Brain microvascular endothelial cell (primary cell): ENCODE data around the gene TNXB.
A peak's percentile ranks its signal among the peaks of the same experiment; 100 is the strongest.

Source experiments
- DNase-seq: peaks from one replicate; pipeline ENCODE4 v3.0.0-alpha.2; 2020
- H3K27ac ChIP-seq: fragments of 250-450 bp; sonication (Bioruptor Pico); 2 replicates; pipeline ENCODE4 v1.5.1; 2020; ENCODE audit warnings: mild to moderate bottlenecking, moderate library complexity
- H3K27me3 ChIP-seq: fragments of 250-450 bp; sonication (Bioruptor Pico); replicated peaks from 2 replicates; pipeline ENCODE4 v1.5.1; 2020; ENCODE audit warnings: mild to moderate bottlenecking
- H3K36me3 ChIP-seq: fragments of 250-450 bp; sonication (Bioruptor Pico); replicated peaks from 2 replicates; pipeline ENCODE4 v1.5.1; 2020; ENCODE audit warnings: mild to moderate bottlenecking
- H3K4me3 ChIP-seq: 2 replicates; pipeline ENCODE4 v1.5.1; 2011; ENCODE audit warnings: low read depth, mild to moderate bottlenecking, control low read depth, low read length, moderate library complexity
- in situ Hi-C: cut with HindIII; loops from 2 replicates; pipeline ENCODE4 v1.10.0; 2017; ENCODE audit warnings: low sequenced_read_pairs, low pct_ligation_motif_present
- TF ChIP-seq, protein P1 (sequence below): IDR thresholded peaks from 2 replicates; pipeline ENCODE4 v1.5.1; 2011; ENCODE audit warnings: low read depth, mild to moderate bottlenecking, moderate library complexity, low read length, control low read depth, inconsistent platforms; ENCODE audit errors: missing control alignments

The TNXB gene

DNA sequence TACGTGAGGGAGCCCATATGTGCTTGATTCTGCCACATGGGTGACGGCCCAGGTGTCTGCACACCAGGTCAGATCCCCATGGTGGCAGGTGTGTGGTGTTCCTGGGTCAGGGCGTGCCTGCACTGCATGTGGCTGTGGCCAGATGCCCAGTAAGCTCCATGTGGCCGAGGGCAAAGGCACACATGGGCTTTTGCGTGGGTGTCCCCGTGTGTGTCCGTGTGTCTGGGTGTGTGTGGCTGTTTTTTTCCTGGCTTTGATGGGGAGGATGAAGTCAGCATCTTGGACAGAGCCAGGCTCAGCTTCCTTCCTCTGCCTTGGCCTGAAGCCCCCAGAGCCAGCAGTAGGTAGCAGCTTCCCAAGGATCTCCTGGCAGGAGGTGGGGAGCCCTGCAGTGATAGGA, 1.5 kb upstream of the TNXB start:
- peaks cover 3% of the 10 kb centered on the region for H3K36me3 ChIP-seq

DNA sequence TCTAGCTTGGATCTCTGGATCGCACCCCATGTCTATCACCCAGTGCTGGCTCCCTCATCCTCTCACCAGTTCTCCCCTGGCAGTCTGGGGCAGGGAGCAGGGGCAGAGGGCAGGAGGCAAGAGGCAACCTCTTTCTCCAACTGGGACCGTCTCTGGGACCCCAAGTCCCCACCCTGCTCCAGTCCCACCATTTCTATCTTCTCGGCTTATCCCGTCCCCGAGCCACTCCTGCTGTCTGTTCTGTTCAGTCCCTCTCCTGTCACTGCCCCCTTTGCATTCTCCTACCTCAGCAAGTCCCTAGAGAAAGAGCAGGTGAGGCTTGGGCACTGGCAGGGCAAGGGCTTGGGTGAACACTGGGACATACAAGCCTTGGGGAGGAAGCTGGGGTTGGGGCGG, 625 bp upstream of the TNXB start:
- peaks cover 10% of the 10 kb centered on the region for H3K27me3 ChIP-seq
- TF ChIP-seq, protein P1, sequence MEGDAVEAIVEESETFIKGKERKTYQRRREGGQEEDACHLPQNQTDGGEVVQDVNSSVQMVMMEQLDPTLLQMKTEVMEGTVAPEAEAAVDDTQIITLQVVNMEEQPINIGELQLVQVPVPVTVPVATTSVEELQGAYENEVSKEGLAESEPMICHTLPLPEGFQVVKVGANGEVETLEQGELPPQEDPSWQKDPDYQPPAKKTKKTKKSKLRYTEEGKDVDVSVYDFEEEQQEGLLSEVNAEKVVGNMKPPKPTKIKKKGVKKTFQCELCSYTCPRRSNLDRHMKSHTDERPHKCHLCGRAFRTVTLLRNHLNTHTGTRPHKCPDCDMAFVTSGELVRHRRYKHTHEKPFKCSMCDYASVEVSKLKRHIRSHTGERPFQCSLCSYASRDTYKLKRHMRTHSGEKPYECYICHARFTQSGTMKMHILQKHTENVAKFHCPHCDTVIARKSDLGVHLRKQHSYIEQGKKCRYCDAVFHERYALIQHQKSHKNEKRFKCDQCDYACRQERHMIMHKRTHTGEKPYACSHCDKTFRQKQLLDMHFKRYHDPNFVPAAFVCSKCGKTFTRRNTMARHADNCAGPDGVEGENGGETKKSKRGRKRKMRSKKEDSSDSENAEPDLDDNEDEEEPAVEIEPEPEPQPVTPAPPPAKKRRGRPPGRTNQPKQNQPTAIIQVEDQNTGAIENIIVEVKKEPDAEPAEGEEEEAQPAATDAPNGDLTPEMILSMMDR: no peak
- in situ Hi-C loops: no loop called here
- no peak overlapping the region for H3K27ac ChIP-seq
- no peak overlapping the region for H3K4me3 ChIP-seq
- DNase-seq: no peak
- no peaks in the 10 kb centered on the region for H3K36me3 ChIP-seq

More for the DNA sequence above, 1.5 kb upstream of the TNXB start:
- TF ChIP-seq, protein P1: no peak
- H3K27me3 ChIP-seq: peaks cover 10% of the 10 kb centered on the region
- no peak overlapping the region for H3K4me3 ChIP-seq
- no peak overlapping the region for H3K27ac ChIP-seq
- DNase-seq: no peak
- in situ Hi-C loops: no loop called here

DNA sequence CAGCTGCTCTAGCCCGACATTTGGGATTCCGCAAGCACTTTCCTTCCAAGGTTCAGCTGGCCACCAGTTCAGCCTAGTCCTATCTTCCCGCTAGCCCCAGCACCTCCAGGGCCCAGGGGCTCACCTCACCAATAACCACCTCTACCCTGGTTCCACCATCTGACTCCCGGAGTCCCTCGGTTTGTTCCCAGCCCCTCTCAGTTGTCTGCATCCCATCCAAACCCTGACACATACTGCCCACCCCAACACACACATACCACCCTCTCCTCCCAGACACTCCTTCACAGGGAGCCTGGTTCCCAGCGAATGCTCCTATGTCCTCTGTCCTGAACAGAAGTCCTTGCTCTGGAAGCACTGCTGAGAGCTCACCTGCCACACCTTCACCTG, 418 bp downstream of the TNXB start:
- H3K27me3 ChIP-seq: peaks cover 10% of the 10 kb centered on the region
- TF ChIP-seq, protein P1: no peak
- in situ Hi-C loops: no loop called here
- no peak for DNase-seq
- no peak overlapping the region for H3K27ac ChIP-seq
- no peak overlapping the region for H3K4me3 ChIP-seq
- H3K36me3 ChIP-seq: no peaks in the 10 kb centered on the region

DNA sequence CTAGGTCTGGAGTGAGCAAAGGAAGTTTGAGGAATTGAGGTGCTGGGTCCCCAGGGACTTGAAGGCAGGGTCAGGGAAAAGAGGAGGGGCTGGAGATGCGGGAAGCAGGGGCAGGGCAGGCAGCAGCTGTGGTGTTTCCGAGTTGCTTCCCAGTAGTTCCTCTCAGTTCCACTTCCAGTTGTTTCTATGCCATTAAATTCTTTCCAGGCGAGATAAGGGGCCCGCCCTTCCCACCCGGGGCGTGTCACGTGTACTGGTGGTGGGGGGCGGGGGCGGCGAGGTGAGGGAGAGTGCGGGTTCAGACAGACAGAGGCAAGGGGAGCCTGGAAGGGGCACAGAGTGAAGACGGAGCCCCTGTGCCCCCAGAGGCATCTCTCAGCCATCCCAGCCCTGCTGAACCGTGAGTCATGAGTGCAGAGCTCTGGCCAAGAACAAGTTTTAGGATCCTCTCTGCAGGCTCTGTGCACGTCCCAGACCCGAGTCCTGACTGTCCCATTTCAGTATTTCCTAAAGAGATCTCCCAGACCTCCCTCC, 977 bp downstream of the TNXB start:
- in situ Hi-C loops: no loop called here
- H3K27me3 ChIP-seq: peaks cover 10% of the 10 kb centered on the region
- TF ChIP-seq, protein P1: no peak
- no peak for DNase-seq
- no peak overlapping the region for H3K27ac ChIP-seq
- H3K4me3 ChIP-seq: no peak overlapping the region
- H3K36me3 ChIP-seq: no peaks in the 10 kb centered on the region

DNA sequence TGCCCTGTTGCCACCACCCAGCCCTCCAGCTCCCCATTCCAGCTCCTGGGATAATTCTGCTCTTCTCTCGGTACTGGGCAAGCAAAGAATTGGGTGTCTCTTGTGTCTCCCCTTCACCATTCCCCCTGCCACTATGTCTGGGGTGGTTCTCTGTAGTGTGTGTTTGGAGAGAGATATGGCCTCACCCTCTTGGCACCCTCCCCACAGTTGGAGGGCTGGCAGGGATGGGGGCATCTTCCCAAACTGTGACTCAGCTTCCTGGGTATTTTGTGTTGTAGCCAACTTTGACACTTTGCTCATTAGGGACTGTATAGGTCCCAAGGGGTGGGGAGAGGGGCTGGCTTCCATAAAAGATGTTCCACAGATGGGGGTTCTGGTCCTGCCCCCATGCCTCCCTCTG, 1.7 kb downstream of the TNXB start:
- TF ChIP-seq, protein P1: no peak
- H3K36me3 ChIP-seq: no peaks in the 10 kb centered on the region
- no peak for DNase-seq
- in situ Hi-C loops: no loop called here
- no peak overlapping the region for H3K27ac ChIP-seq
- H3K27me3 ChIP-seq: peaks cover 10% of the 10 kb centered on the region
- no peak overlapping the region for H3K4me3 ChIP-seq

DNA sequence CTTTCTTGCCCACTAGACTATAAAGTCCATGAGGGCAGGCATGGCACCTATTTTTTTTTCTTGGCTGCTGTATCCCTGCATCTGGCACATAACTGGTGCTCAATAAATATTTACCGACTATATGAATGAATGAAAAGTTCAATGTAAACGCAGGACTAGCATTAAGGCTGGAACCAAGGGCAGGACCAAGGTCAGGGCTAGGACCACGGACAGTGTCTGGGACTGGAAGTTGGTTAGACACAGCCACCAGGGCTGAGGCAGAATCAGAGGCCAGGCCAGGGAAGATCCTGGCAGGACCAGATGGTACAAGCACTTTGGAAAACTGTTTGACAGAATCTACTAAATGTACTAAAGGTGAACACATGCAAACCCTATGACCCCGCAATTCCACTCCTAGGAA, 3.7 kb downstream of the TNXB start:
- Histone ChIP-seq H3K36me3 (no peaks in the 10 kb centered on the region), H3K27me3 (peaks cover 10% of the 10 kb centered on the region), H3K27ac (no peak overlapping the region), H3K4me3 (no peak overlapping the region)
- TF ChIP-seq, protein P1: peak; percentile 5
- peak; percentile 25 for DNase-seq
- in situ Hi-C loops: no loop called here
